Caco-2 (cell line): ENCODE data around the gene RNU1-4. TPM values are rescaled to one million over a fixed set of nuclear protein-coding genes. Genes with fewer than 3 reads are reported as not detected.
"Not testable (repeated sequence)": the region's sequence is repeated elsewhere in the genome, so short reads cannot be mapped to it uniquely, and the experiment has no call there.

Experiments used
- BruUV-seq: library from RNA; stranded (reverse); fragments of 400-500 nt; replicated peaks from 2 replicates; lab custom pipeline; 2021; lab: Mats Ljungman, UMichigan
- CTCF ChIA-PET: fragments of 300-600 bp; sonication (Branson Sonifier 250); formaldehyde crosslinking; loops from one replicate; lab custom pipeline; 2022; ENCODE audit warnings: antibody characterized with exemption; lab: Charles Lee
- POLR2A ChIA-PET: fragments of 300-600 bp; sonication (Branson Sonifier 250); formaldehyde crosslinking; loops from one replicate; lab custom pipeline; 2022; ENCODE audit warnings: antibody characterized with exemption; lab: Charles Lee
- DNase-seq, 2 experiments: peaks; one replicate each; pipeline versions ENCODE4 v3.0.0 to v3.0.0-alpha.2; 2020 to 2022
- H3K27me3 ChIP-seq: replicated peaks from 2 replicates; pipeline ENCODE4 v1.6.0; 2011; ENCODE audit warnings: low read length; ENCODE audit not compliant: control insufficient read depth, insufficient read depth
- H3K36me3 ChIP-seq: 2 replicates; pipeline ENCODE4 v1.5.1; 2011; ENCODE audit warnings: low read length; ENCODE audit not compliant: control insufficient read depth, insufficient read depth
- H3K4me1 ChIP-seq: fragments of 250-450 bp; sonication (Bioruptor Pico); 2 replicates; pipeline ENCODE4 v1.5.1; 2020; ENCODE audit warnings: mild to moderate bottlenecking
- H3K4me3 ChIP-seq: 2 replicates; pipeline ENCODE4 v1.5.1; 2011; ENCODE audit warnings: low read depth, mild to moderate bottlenecking, control low read depth, low read length
- H3K9me3 ChIP-seq: fragments of 250-450 bp; sonication (Bioruptor Pico); 2 replicates; pipeline ENCODE4 v1.5.1; 2020; ENCODE audit warnings: mild to moderate bottlenecking, moderate library complexity
- H3K27ac Mint-ChIP-seq: one replicate; pipeline ENCODE4 v1.8.0; 2022; ENCODE audit warnings: mixed read lengths; ENCODE audit not compliant: unreplicated experiment
- H3K27me3 Mint-ChIP-seq: one replicate; pipeline ENCODE4 v1.8.0; 2022; ENCODE audit warnings: mixed read lengths; ENCODE audit not compliant: insufficient read depth, unreplicated experiment
- H3K36me3 Mint-ChIP-seq: one replicate; pipeline ENCODE4 v1.8.0; 2022; ENCODE audit warnings: mild to moderate bottlenecking, mixed read lengths; ENCODE audit not compliant: insufficient read depth, unreplicated experiment
- H3K4me1 Mint-ChIP-seq: one replicate; pipeline ENCODE4 v1.8.0; 2022; ENCODE audit warnings: low read depth, mixed read lengths; ENCODE audit not compliant: unreplicated experiment
- H3K4me3 Mint-ChIP-seq: one replicate; pipeline ENCODE4 v1.8.0; 2022; ENCODE audit warnings: mild to moderate bottlenecking, moderate library complexity, mixed read lengths; ENCODE audit not compliant: unreplicated experiment
- H3K9me3 Mint-ChIP-seq: one replicate; pipeline ENCODE4 v1.8.0; 2022; ENCODE audit warnings: mixed read lengths; ENCODE audit not compliant: unreplicated experiment
- intact Hi-C: fragments of 100-400 bp; cut with micrococcal nuclease; formaldehyde crosslinking; loops from one replicate; pipeline ENCODE4 v1.10.0; 2022; ENCODE audit not compliant: unreplicated experiment
- total RNA-seq: library from RNA; stranded (reverse); gene quantifications from 2 replicates; pipeline ENCODE4 v1.2.3, GENCODE V29; 2022

Gene RNU1-4
- total RNA-seq, 1 experiment from 2014 or later, result 1,622 TPM

GRCh38 chr1:16749910-16750888 is 9.9 kb downstream of the RNU1-4 start:
- H3K27ac Mint-ChIP-seq, DNase-seq, H3K27me3 ChIP-seq, POLR2A ChIA-PET, H3K36me3 Mint-ChIP-seq, H3K4me3 Mint-ChIP-seq, H3K9me3 ChIP-seq, H3K27me3 Mint-ChIP-seq, H3K4me1 ChIP-seq, intact Hi-C loops, H3K9me3 Mint-ChIP-seq, BruUV-seq, CTCF ChIA-PET, H3K4me1 Mint-ChIP-seq, H3K36me3 ChIP-seq, H3K4me3 ChIP-seq: not testable (repeated sequence)

- H3K36me3 Mint-ChIP-seq, POLR2A ChIA-PET, H3K27ac Mint-ChIP-seq, DNase-seq, H3K27me3 ChIP-seq, H3K27me3 Mint-ChIP-seq, H3K9me3 Mint-ChIP-seq, H3K36me3 ChIP-seq, intact Hi-C loops, H3K4me1 ChIP-seq, H3K4me3 Mint-ChIP-seq, CTCF ChIA-PET, BruUV-seq, H3K9me3 ChIP-seq, H3K4me1 Mint-ChIP-seq, H3K4me3 ChIP-seq: not testable (repeated sequence)
These were observed 12.5 kb downstream of the RNU1-4 start for GRCh38 chr1:16752770-16753169.

GRCh38 chr1:16755385-16755784 is 15.1 kb downstream of the RNU1-4 start:
- H3K27ac Mint-ChIP-seq, H3K36me3 ChIP-seq, BruUV-seq, H3K4me1 ChIP-seq, H3K27me3 Mint-ChIP-seq, CTCF ChIA-PET, H3K4me3 Mint-ChIP-seq, H3K9me3 Mint-ChIP-seq, H3K4me3 ChIP-seq, POLR2A ChIA-PET, intact Hi-C loops, H3K36me3 Mint-ChIP-seq, H3K4me1 Mint-ChIP-seq, H3K27me3 ChIP-seq, H3K9me3 ChIP-seq: not testable (repeated sequence)
- DNase-seq, result peak in 1 of 2 experiments; percentile 29

- POLR2A ChIA-PET, H3K36me3 ChIP-seq, intact Hi-C loops, H3K27me3 Mint-ChIP-seq, H3K9me3 Mint-ChIP-seq, CTCF ChIA-PET, BruUV-seq, H3K36me3 Mint-ChIP-seq, H3K4me1 ChIP-seq, H3K9me3 ChIP-seq, H3K4me3 ChIP-seq, H3K27ac Mint-ChIP-seq, H3K4me1 Mint-ChIP-seq, DNase-seq, H3K4me3 Mint-ChIP-seq, H3K27me3 ChIP-seq: not testable (repeated sequence)
These were observed 15.6 kb downstream of the RNU1-4 start for GRCh38 chr1:16755932-16756331.

- CTCF ChIA-PET, H3K27me3 ChIP-seq, H3K4me1 Mint-ChIP-seq, H3K4me1 ChIP-seq, H3K4me3 ChIP-seq, H3K27ac Mint-ChIP-seq, DNase-seq, POLR2A ChIA-PET, H3K9me3 ChIP-seq, H3K4me3 Mint-ChIP-seq, H3K9me3 Mint-ChIP-seq, H3K36me3 Mint-ChIP-seq, H3K36me3 ChIP-seq, H3K27me3 Mint-ChIP-seq, intact Hi-C loops, BruUV-seq: not testable (repeated sequence)
These were observed 17.3 kb downstream of the RNU1-4 start for GRCh38 chr1:16757574-16757973.

GRCh38 chr1:16758060-16758459 is 17.7 kb downstream of the RNU1-4 start:
- CTCF ChIA-PET, H3K27ac Mint-ChIP-seq, H3K36me3 ChIP-seq, H3K27me3 ChIP-seq, H3K9me3 Mint-ChIP-seq, H3K4me3 Mint-ChIP-seq, H3K9me3 ChIP-seq, H3K27me3 Mint-ChIP-seq, H3K36me3 Mint-ChIP-seq, BruUV-seq, intact Hi-C loops, H3K4me1 ChIP-seq, H3K4me1 Mint-ChIP-seq, H3K4me3 ChIP-seq, POLR2A ChIA-PET: not testable (repeated sequence)
- peak; percentile 0 to 10 for DNase-seq

GRCh38 chr1:16759041-16759493 is 18.8 kb downstream of the RNU1-4 start:
- H3K36me3 ChIP-seq, CTCF ChIA-PET, H3K9me3 Mint-ChIP-seq, H3K27me3 ChIP-seq, BruUV-seq, H3K27me3 Mint-ChIP-seq, POLR2A ChIA-PET, H3K4me1 Mint-ChIP-seq, H3K27ac Mint-ChIP-seq, H3K4me3 ChIP-seq, H3K9me3 ChIP-seq, H3K4me1 ChIP-seq, intact Hi-C loops, H3K36me3 Mint-ChIP-seq, H3K4me3 Mint-ChIP-seq: not testable (repeated sequence)
- peak in 1 of 2 experiments; percentile 21 for DNase-seq
